GM12878 (cell line): ENCODE results near the gene GPR39. TPM values are rescaled to one million over a fixed set of nuclear protein-coding genes. Genes with fewer than 3 reads are reported as not detected.

Source experiments
- ATAC-seq: fragments of 200-7000 bp; cut with Tn5 transposase; 3 replicates; pipeline ENCODE4 v1.9.1; 2020; ENCODE audit warnings: mild to moderate bottlenecking, moderate library complexity
- BruUV-seq: library from RNA; stranded (reverse); fragments of 400-500 nt; replicated peaks from 2 replicates; lab custom pipeline; 2021; lab: Mats Ljungman, UMichigan
- CTCF ChIA-PET: fragments of 300-600 bp; sonication (Branson Sonifier 250); formaldehyde crosslinking; extraction: SDS; loops from one replicate; lab custom pipeline; 2021; ENCODE audit warnings: inconsistent platforms; lab: Yijun Ruan, JAX
- POLR2A ChIA-PET: fragments of 350-600 bp; formaldehyde crosslinking; extraction: SDS; loops from one replicate; lab custom pipeline; 2021; ENCODE audit warnings: inconsistent platforms; lab: Charles Lee
- RAD21 ChIA-PET: fragments of 300-600 bp; sonication (Branson Sonifier 250); formaldehyde crosslinking; loops from one replicate; lab custom pipeline; 2023; ENCODE audit warnings: antibody characterized with exemption; ENCODE audit not compliant: unreplicated experiment; lab: Charles Lee
- SMC1A ChIA-PET: fragments of 300-600 bp; sonication (Branson Sonifier 250); formaldehyde crosslinking; loops from one replicate; lab custom pipeline; 2023; ENCODE audit not compliant: unreplicated experiment, uncharacterized antibody; lab: Charles Lee
- DNase-seq: peaks from one replicate; pipeline ENCODE4 v3.0.0-alpha.2; 2011; ENCODE audit warnings: low read depth, low spot score
- FAIRE-seq: peaks from 3 replicates; lab custom pipeline; 2011; peaks lifted over from hg19 to GRCh38; lab: Jason Lieb, UNC
- H2AFZ ChIP-seq: 2 replicates; pipeline ENCODE4 v1.6.0; 2011; ENCODE audit warnings: low read depth, low read length, control low read depth; ENCODE audit not compliant: control insufficient read depth
- H3K27ac ChIP-seq: 2 replicates; pipeline ENCODE4 v1.5.1; 2011; ENCODE audit warnings: control low read depth; ENCODE audit not compliant: control insufficient read depth, insufficient read depth
- H3K27me3 ChIP-seq, 2 experiments: replicated peaks in 1 of 2; 2 replicates each; pipeline versions ENCODE4 v1.6.0 to v1.6.1; 2011; ENCODE audit warnings: low read length in 1 of 2; ENCODE audit not compliant: control insufficient read depth in 2 of 2, insufficient read depth in 2 of 2
- H3K36me3 ChIP-seq, 2 experiments: 2 replicates each; pipeline ENCODE4 v1.5.1; 2011; ENCODE audit warnings: low read length in 1 of 2; ENCODE audit not compliant: control insufficient read depth in 2 of 2, insufficient read depth in 2 of 2
- H3K4me1 ChIP-seq: 2 replicates; pipeline ENCODE4 v1.6.1; 2011; ENCODE audit warnings: mild to moderate bottlenecking, low read length, moderate library complexity, mixed read lengths; ENCODE audit not compliant: control insufficient read depth, insufficient read depth
- H3K4me2 ChIP-seq: 2 replicates; pipeline ENCODE4 v1.6.0; 2011; ENCODE audit warnings: control low read depth; ENCODE audit not compliant: control insufficient read depth, insufficient read depth
- H3K4me3 ChIP-seq: fragments of 200-600 bp; sonication (generic); 2 replicates; pipeline ENCODE4 v1.5.1; 2016
- H3K79me2 ChIP-seq: 2 replicates; pipeline ENCODE4 v1.6.0; 2011; ENCODE audit warnings: low read length; ENCODE audit not compliant: control insufficient read depth, insufficient read depth
- H3K9ac ChIP-seq: 2 replicates; pipeline ENCODE4 v1.8.0; 2011; ENCODE audit warnings: low read length, control low read depth, mixed read lengths; ENCODE audit not compliant: control insufficient read depth, insufficient read depth
- H3K9me3 ChIP-seq: replicated peaks from 3 replicates; pipeline ENCODE4 v1.5.1; 2011; ENCODE audit warnings: mild to moderate bottlenecking, low read length; ENCODE audit not compliant: control insufficient read depth, insufficient read depth
- H4K20me1 ChIP-seq: 2 replicates; pipeline ENCODE4 v1.6.0; 2011; ENCODE audit not compliant: control insufficient read depth, insufficient read depth
- CHD2 ChIP-seq: IDR thresholded peaks from 2 replicates; pipeline ENCODE4 v1.6.1; 2011; ENCODE audit warnings: low read depth, low read length, improper control_type of control experiment, borderline replicate concordance
- CREB1 ChIP-seq: IDR thresholded peaks from 2 replicates; pipeline ENCODE4 v1.6.1; 2012; ENCODE audit warnings: low read depth, mild to moderate bottlenecking, inconsistent platforms
- IRF5 ChIP-seq: fragments of 450-650 bp; IDR thresholded peaks from 2 replicates; pipeline ENCODE4 v1.6.1; 2017; ENCODE audit warnings: borderline replicate concordance
- LARP7 ChIP-seq: fragments of 450-650 bp; IDR thresholded peaks from 2 replicates; pipeline ENCODE4 v1.6.1; 2017; ENCODE audit warnings: mild to moderate bottlenecking
- NFIC ChIP-seq: IDR thresholded peaks from 2 replicates; pipeline ENCODE4 v1.6.1; 2012; ENCODE audit warnings: low read depth, mild to moderate bottlenecking, inconsistent platforms, low read length, moderate library complexity
- PAX8 ChIP-seq: fragments of 450-650 bp; IDR thresholded peaks from 2 replicates; pipeline ENCODE4 v1.6.1; 2017; ENCODE audit warnings: mild to moderate bottlenecking, moderate library complexity
- RELB ChIP-seq: fragments of 450-650 bp; IDR thresholded peaks from 2 replicates; pipeline ENCODE4 v1.6.1; 2017; ENCODE audit warnings: low read depth, mild to moderate bottlenecking, moderate library complexity
- RUNX3 ChIP-seq: IDR thresholded peaks from 2 replicates; pipeline ENCODE4 v1.6.1; 2012; ENCODE audit warnings: low read length, inconsistent platforms
- SMC3 ChIP-seq: IDR thresholded peaks from 2 replicates; pipeline ENCODE4 v1.6.1; 2011; ENCODE audit warnings: low read length, improper control_type of control experiment, borderline replicate concordance
- TARDBP ChIP-seq: IDR thresholded peaks from 2 replicates; pipeline ENCODE4 v1.6.1; 2016; ENCODE audit warnings: borderline replicate concordance
- ZBTB33 ChIP-seq: fragments of 450-650 bp; IDR thresholded peaks from 2 replicates; pipeline ENCODE4 v1.6.1; 2017; ENCODE audit warnings: mild to moderate bottlenecking
- ZNF217 ChIP-seq: fragments of 450-650 bp; IDR thresholded peaks from 2 replicates; pipeline ENCODE4 v1.6.1; 2017; ENCODE audit warnings: antibody characterized with exemption, mild to moderate bottlenecking
- ZNF274 ChIP-seq: IDR thresholded peaks from one replicate; pipeline ENCODE4 v1.8.0; 2011; ENCODE audit not compliant: insufficient read length, insufficient read depth
- ZNF622 ChIP-seq: fragments of 450-650 bp; IDR thresholded peaks from 2 replicates; pipeline ENCODE4 v1.6.1; 2017; ENCODE audit warnings: mild to moderate bottlenecking, inconsistent platforms
- ZSCAN29 ChIP-seq: fragments of 450-650 bp; IDR thresholded peaks from 2 replicates; pipeline ENCODE4 v1.6.1; 2017; ENCODE audit warnings: mild to moderate bottlenecking, moderate library complexity
- WGBS: methylation state at CpG from one replicate; pipeline ENCODE4 v1.1.6; 2016; ENCODE audit warnings: low lambda C conversion rate; ENCODE audit not compliant: insufficient replicate concordance, insufficient coverage; ENCODE audit errors: missing lambda C conversion rate; 5-methylcytosine and 5-hydroxymethylcytosine counted together
- in situ Hi-C: fragments of 300-500 bp; cut with MboI; formaldehyde crosslinking; loops from 9 replicates; pipeline ENCODE4 v1.14.3; 2018; ENCODE audit warnings: mixed read lengths
- intact Hi-C: fragments of 100-400 bp; cut with micrococcal nuclease; formaldehyde crosslinking; loops from one replicate; pipeline ENCODE4 v1.14.2; 2022; ENCODE audit not compliant: unreplicated experiment
- polyA plus RNA-seq, 11 experiments: library from polyadenylated mRNA; depleted of rRNA in 4 of 11; unstranded in 6 of 11; stranded (reverse) in 5 of 11; fragments of >200 nt; fragmentation: Nextera tagmentation in 4 of 11; fragmentation: Illumina TruSeq in 1 of 11; extraction: Ambion mirVana in 4 of 11; extraction: Trizol in 1 of 11; gene quantifications; 1 replicate in 1 of 11; 2 replicates in 10 of 11; pipeline versions ENCODE4 v1.2.1 to v1.2.3, GENCODE V29; 2011 to 2016; ENCODE audit warnings: inconsistent platforms in 2 of 11, missing spikeins in 2 of 11, low read depth in 1 of 11
- total RNA-seq, 4 experiments: library from RNA; depleted of rRNA in 3 of 4; stranded (reverse); fragments of >200 nt in 3 of 4; fragmentation: Illumina TruSeq in 1 of 4; extraction: Trizol in 1 of 4; gene quantifications; 2 replicates each; pipeline versions ENCODE4 v1.2.1 to v1.2.3, GENCODE V29; 2013 to 2021

Gene GPR39
- total and polyA plus RNA-seq, 10 of the 15 experiments (the other 5 are each of a cell fraction or from before 2014, with no cell fraction given): 0.05 to 0.23 TPM; not detected in 8

DNA sequence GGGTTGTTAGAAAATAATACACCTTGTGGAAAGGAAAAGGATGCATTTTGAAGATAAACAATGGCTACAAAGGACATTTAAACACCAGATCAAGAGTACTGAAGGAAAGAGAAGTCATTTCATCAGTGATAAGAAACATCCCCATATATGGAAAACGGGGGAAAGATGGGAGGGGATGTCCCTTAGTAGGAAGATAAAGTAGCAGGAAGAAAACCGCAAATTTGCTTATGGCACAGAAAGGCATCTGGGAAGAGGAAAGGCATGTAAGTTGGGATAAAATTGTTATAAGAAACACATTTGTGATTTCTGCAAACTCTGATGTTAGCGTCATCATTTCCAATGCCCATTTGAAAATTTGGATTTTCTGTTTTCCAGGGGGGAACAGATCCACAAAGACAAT is 263.9 kb downstream of the GPR39 start:
- WGBS: 12% methylated on average over 3 of the region's 3 CpGs
- no peaks in the 10 kb centered on the region for H3K36me3 ChIP-seq
- DNase-seq: no peak
- TF ChIP-seq RUNX3 (no peak), ZNF622 (no peak), SMC3 (no peak), ZSCAN29 (no peak), TARDBP (no peak), LARP7 (no peak), RELB (no peak)
- TF ChIP-seq, all 136 proteins: peak for 0
- RAD21 ChIA-PET: no interaction called here
- Histone ChIP-seq H3K9ac (no peak overlapping the region), H3K4me3 (no peak overlapping the region), H3K9me3 (no peaks in the 10 kb centered on the region), H3K4me2 (no peak overlapping the region), H4K20me1 (no peaks in the 10 kb centered on the region), H2AFZ (no peak overlapping the region), H3K27ac (no peak overlapping the region), H3K27me3 (no peaks in the 10 kb centered on the region), H3K4me1 (no peaks in the 10 kb centered on the region), H3K79me2 (no peaks in the 10 kb centered on the region)
- CTCF ChIA-PET: no interaction called here
- SMC1A ChIA-PET: interaction anchor here (0.7 to 2.7 kb wide), 2 partner anchors 118 to 490 kb away, joined by 3 to 9 read pairs; no protein-coding TSS in a partner anchor
- POLR2A ChIA-PET: no interaction called here
- FAIRE-seq (no peak), ATAC-seq (no peak)
- no TSS peak for BruUV-seq
- intact Hi-C loops (no loop called here), in situ Hi-C loops (no loop called here)

- WGBS: 0% methylated on average over 1 of the region's 1 CpG
- BruUV-seq: no TSS peak
- ChIA-PET SMC1A (interaction anchor here (1.1 to 1.5 kb wide), 2 partner anchors 188 to 485 kb away, joined by 3 read pairs; no protein-coding TSS in a partner anchor), RAD21 (no interaction called here), CTCF (no interaction called here), POLR2A (no interaction called here)
- no peak overlapping the region for H3K27ac ChIP-seq
- H3K27me3 ChIP-seq: no peaks in the 10 kb centered on the region
- H2AFZ ChIP-seq: no peak overlapping the region
- no peaks in the 10 kb centered on the region for H3K9me3 ChIP-seq
- DNase-seq (no peak), FAIRE-seq (no peak), ATAC-seq (no peak)
- H3K9ac ChIP-seq: no peak overlapping the region
- no peaks in the 10 kb centered on the region for H3K36me3 ChIP-seq
- no peaks in the 10 kb centered on the region for H3K79me2 ChIP-seq
- no peaks in the 10 kb centered on the region for H4K20me1 ChIP-seq
- no peak overlapping the region for H3K4me2 ChIP-seq
- H3K4me3 ChIP-seq: no peak overlapping the region
- no peaks in the 10 kb centered on the region for H3K4me1 ChIP-seq
- intact Hi-C loops: no loop called here
- in situ Hi-C loops: no loop called here
- TF ChIP-seq PAX8: no peak
- no peak for TF ChIP-seq SMC3
- TF ChIP-seq ZBTB33: no peak
- TF ChIP-seq NFIC: no peak
- TF ChIP-seq IRF5: no peak
- no peak for TF ChIP-seq CHD2
- TF ChIP-seq ZNF217: no peak
- no peak for TF ChIP-seq ZNF274
- no peak for TF ChIP-seq CREB1
- no peak for TF ChIP-seq TARDBP
These were observed 265.2 kb downstream of the GPR39 start for GRCh38 chr2:132681766-132682165.
